Epithelial cell of esophagus (primary cell): ENCODE measurements around the gene EVX1.

Experiments
- DNase-seq: peaks from one replicate; pipeline ENCODE4 v3.0.0; 2010; ENCODE audit warnings: low read depth
- H3K4me3 ChIP-seq: 2 replicates; pipeline ENCODE4 v1.5.1; 2011; ENCODE audit warnings: mild to moderate bottlenecking, low read length, control low read depth
- TF ChIP-seq, protein P1 (sequence below): IDR thresholded peaks from 2 replicates; pipeline ENCODE4 v1.5.1; 2011; ENCODE audit warnings: low read depth, mild to moderate bottlenecking, low read length, control low read depth, inconsistent platforms; ENCODE audit not compliant: insufficient read depth; ENCODE audit errors: missing control alignments

EVX1 gene

DNA sequence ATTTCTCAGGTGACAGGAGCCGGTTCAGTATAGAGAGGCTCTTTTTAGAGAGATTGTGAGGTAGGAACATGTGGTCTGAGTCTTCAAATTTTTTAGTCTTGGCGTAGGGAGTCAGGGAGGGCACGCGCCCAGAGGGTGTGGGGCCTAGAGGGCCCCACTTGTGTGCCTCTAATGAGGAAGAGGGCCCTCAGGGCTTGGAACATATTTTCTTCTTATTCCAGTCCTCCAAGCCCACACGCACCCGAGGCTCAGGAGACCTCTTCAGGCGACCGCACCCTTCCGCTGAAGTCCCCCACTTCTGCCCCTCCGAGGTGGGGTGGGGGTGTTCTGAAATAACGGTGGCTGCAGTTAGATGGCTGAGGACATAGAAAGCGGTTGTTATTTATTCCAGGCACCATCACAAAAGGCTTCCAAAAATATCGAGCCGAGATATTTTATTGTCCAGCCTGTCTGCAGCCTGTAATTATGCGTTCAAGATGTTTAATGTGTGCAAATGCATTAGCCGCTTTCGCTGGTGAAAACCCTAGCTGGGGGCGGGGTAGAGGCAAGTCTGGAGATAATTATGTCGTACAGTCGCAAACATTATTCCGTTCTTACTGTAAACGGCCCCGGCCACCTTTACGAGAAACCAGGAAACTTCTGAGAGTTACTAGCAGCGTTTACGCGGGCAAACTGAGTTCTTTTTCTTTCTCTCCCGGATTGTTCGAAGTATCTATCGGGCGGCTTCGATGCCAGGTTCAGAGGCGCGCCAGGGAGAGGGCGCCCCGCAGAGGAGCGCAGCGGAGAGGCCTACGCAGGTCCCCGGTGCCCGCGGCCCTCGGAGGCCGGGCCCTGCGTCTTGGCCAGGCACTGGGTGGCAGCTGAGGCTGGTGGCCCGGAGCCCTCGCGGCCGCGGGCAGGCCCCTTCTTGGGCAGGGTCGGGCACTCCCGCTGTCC lies 29.8 kb upstream of the EVX1 start:
- H3K4me3 ChIP-seq = no peak overlapping the region

DNA sequence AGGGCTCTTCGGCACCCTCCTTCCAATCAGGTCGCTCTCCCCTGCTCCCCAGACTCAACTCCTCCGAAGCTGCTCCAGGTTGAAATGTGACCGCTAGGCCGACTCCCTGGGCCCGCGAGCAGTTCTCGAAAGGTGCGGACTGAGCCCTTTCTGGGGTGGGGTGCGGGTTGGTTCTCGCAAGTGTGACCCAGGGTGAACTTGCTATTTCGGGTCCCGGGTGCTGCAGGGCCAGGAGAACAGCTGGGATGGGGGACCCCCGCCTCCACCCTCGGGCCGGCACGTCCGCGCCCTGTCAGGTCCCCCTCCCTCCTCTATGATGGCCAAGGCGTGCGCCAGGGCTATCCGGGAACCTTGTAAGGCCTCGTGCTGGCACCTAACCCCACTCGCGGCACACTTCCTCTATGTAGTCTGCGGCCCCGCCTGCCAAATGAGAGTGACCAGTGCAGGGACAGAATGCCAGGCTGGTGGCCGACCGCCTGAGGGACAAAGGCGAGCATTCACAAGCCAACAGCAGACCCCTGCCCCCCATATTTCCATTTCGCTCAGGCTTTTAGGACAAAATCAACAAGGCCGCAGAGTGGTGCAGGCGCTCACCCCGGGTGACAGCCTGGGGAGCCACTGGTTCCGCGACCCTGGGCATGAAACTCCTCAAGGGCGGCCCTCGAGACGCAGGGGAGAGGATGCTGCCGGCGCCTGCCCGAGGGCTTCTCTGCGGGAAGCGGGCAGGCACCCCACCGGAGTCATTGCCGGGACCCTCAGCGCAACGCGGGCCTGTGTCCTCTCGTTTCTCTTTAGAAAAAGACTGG lies 29.0 kb upstream of the EVX1 start:
- TF ChIP-seq, protein P1, sequence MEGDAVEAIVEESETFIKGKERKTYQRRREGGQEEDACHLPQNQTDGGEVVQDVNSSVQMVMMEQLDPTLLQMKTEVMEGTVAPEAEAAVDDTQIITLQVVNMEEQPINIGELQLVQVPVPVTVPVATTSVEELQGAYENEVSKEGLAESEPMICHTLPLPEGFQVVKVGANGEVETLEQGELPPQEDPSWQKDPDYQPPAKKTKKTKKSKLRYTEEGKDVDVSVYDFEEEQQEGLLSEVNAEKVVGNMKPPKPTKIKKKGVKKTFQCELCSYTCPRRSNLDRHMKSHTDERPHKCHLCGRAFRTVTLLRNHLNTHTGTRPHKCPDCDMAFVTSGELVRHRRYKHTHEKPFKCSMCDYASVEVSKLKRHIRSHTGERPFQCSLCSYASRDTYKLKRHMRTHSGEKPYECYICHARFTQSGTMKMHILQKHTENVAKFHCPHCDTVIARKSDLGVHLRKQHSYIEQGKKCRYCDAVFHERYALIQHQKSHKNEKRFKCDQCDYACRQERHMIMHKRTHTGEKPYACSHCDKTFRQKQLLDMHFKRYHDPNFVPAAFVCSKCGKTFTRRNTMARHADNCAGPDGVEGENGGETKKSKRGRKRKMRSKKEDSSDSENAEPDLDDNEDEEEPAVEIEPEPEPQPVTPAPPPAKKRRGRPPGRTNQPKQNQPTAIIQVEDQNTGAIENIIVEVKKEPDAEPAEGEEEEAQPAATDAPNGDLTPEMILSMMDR = no peak
- no peak overlapping the region for H3K4me3 ChIP-seq
- no peak for DNase-seq

More for the DNA sequence above, 29.8 kb upstream of the EVX1 start:
- TF ChIP-seq, protein P1 = no peak
- DNase-seq = no peak

DNA sequence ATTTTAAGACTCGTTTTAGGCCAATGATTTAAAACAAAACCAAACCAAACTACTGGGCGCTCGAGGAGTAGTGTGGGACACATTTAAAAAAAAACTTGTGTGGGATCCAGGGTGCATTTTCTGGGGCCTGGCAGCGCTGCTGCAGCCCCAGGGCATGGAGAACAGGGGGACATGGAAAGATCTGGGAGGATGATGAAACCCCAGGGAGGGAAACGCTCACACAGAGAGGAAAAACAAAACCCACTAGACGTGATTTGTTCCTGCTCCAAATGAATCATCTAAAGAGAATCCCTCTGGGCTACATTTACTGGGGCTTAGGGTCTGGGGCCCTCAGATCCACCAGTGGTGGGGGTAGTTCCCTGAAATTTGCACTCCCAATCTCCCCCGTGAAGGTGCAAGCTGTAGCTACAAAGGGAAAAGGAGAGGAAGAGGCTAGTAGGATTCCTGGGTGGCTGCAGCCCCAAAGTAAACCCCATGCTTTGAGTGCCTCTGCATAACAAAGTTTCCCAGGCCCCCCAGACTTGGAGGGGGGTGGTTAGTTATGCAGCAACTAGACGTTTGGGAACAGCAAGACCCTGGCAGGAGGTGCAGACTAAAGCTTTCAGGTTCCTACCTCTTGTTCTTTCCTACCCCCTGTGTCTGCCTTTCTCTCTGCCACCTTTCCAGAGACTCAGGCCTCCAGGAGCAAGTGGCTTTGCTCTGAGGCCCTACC lies 28.2 kb upstream of the EVX1 start:
- no peak for DNase-seq
- TF ChIP-seq, protein P1 = no peak
- H3K4me3 ChIP-seq = no peak overlapping the region

DNA sequence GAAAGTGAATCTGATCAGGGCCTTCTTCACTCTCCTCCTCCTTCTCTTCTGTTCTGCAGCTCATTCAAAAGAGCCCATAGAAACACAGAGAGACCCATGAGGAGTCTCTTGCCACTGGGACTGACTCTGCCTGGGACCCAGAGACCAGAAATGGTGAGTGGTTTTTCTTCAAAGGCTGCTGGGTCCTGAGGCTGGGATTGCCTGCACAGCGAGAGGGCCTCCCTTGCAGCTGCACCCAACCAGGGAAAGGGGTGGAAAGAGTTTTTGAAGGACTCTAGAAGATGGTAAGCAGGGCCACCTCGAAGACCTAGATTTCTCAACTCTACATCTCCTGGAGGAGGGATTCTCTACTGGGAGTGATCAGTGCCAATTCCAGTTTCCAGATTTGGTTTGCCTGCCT lies 27.2 kb upstream of the EVX1 start:
- DNase-seq = no peak
- H3K4me3 ChIP-seq = no peak overlapping the region
- TF ChIP-seq, protein P1 = no peak

DNA sequence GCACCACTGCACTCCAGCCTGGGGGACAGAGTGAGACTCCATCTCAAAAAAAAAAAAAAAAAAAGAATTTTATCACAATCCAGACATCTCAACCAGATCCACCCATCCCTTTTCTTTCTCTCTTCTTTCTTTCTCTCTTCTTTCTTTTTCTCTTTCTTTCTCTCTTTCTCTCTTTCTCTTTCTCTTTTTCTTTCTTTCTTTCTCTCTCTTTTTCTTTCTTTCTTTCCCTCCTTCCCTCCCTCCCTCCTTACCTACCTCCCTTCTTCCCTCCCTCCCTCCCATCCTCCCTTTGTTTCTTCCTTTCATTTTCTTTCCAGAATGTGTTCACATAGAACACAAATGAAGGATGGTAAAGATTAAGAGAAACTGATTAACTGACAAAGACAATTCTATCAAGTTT lies 24.7 kb upstream of the EVX1 start:
- no peak overlapping the region for H3K4me3 ChIP-seq
- no peak for DNase-seq
- TF ChIP-seq, protein P1 = no peak

DNA sequence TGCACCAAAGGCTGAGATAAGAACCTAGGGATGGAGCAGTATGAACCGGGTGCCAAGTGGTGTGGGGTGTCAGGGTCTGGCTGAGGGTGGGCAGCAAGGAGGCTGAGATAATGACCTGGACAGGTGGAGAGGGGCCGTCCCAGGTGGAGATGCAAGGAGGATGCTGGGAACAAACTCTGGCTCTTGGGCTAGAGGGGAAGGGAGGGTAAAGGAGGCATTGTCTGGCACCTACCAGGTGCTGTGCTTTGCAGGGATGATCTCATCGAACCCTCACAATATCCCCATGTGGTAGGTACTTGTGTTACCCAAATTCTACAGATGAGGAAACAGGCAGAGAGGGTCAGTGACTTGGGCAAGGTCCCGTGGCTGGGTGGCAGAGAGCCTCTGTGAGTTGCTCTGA lies 22.8 kb upstream of the EVX1 start:
- TF ChIP-seq, protein P1 = no peak
- DNase-seq = no peak
- no peak overlapping the region for H3K4me3 ChIP-seq
